Memory B cell (primary cell): Measurements from ENCODE around the gene UBL5.
"Not testable (repeated sequence)": the region's sequence is repeated elsewhere in the genome, so short reads cannot be mapped to it uniquely, and the experiment has no call there.

Experiments
- ATAC-seq: fragments of 150-1000 bp; cut with Tn5 transposase; 2 replicates; pipeline ENCODE4 v1.10.0; 2021; ENCODE audit warnings: low read depth, mild to moderate bottlenecking, moderate library complexity
- DNase-seq, 2 donors: peaks; one replicate each; pipeline ENCODE4 v3.0.0; 2022; ENCODE audit warnings: low spot score in 2 of 2
- H3K27ac Mint-ChIP-seq: one replicate; pipeline ENCODE4 v1.8.0; 2022; ENCODE audit warnings: mild to moderate bottlenecking, moderate library complexity, mixed read lengths
- H3K27me3 Mint-ChIP-seq: one replicate; pipeline ENCODE4 v1.8.0; 2022; ENCODE audit warnings: mixed read lengths
- H3K36me3 Mint-ChIP-seq: one replicate; pipeline ENCODE4 v1.8.0; 2022; ENCODE audit warnings: mild to moderate bottlenecking, mixed read lengths
- H3K4me1 Mint-ChIP-seq: one replicate; pipeline ENCODE4 v1.8.0; 2022; ENCODE audit warnings: mixed read lengths
- H3K4me3 Mint-ChIP-seq: one replicate; pipeline ENCODE4 v1.8.0; 2022; ENCODE audit warnings: mild to moderate bottlenecking, moderate library complexity, mixed read lengths
- H3K9me3 Mint-ChIP-seq: one replicate; pipeline ENCODE4 v1.8.0; 2022; ENCODE audit warnings: mixed read lengths

The UBL5 gene

DNA sequence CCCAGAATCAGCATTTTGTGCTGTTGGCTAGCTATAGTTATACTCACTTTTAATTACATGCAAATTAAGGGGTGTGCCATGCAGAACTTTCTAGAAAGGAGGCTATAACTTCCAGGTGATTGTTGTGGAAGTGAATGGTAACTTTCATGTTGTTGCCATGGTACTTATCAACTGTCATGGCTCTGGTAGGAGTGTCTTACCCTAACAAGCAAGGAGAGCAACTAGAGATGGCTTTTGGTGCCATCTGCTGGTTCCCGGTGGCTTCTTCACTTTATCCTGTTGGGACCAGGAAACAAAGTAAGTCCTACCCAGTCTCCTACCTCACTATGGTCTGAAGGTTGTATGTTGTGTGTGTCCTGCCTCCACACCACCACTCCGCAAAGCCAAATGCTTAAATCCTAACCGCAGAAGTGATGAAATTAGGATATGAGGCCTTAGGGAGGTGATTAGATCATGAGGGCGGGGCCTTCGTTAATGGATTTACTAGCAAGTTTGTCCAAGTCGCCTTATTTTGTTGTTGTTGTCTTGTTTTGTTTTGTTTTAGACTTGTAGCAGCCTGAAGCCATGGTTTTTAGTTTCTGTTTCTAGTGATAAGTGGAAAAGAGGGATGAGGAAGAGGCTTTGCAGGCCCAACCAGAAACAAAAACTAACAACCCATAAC lies 31.5 kb upstream of the UBL5 start:
- H3K9me3 Mint-ChIP-seq, result no peaks in the 10 kb centered on the region
- no peaks in the 10 kb centered on the region for H3K27me3 Mint-ChIP-seq
- peak overlapping the region; percentile 79 for H3K27ac Mint-ChIP-seq
- H3K4me3 Mint-ChIP-seq, result no peak overlapping the region
- ATAC-seq (peak; percentile 61), DNase-seq (peak; percentile 71 to 82)
- H3K4me1 Mint-ChIP-seq, result peaks cover 14% of the 10 kb centered on the region
- H3K36me3 Mint-ChIP-seq, result no peaks in the 10 kb centered on the region

DNA sequence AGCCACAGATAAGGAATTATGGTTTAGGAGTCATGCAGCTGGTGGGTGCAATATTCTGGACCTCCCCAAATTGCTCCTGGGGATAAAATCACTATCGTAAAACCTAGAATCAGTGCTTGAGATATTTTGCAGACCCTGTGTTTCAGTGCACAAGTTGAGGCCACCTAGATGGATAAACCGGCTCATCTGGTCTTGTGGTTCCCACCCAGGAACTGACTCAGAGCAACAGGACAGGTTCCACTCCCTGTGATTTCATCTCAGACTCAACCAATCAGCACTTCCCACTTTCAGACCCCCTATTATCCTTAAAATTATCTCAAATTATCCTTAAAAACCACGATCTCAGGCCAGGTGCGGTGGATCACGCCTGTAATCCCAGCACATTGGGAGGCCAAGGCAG lies 29.8 kb upstream of the UBL5 start:
- Mint-ChIP-seq H3K27me3 (no peaks in the 10 kb centered on the region), H3K36me3 (no peaks in the 10 kb centered on the region), H3K4me3 (no peak overlapping the region), H3K9me3 (no peaks in the 10 kb centered on the region), H3K4me1 (peaks cover 6% of the 10 kb centered on the region), H3K27ac (no peak overlapping the region)
- ATAC-seq (no peak), DNase-seq (no peak)

DNA sequence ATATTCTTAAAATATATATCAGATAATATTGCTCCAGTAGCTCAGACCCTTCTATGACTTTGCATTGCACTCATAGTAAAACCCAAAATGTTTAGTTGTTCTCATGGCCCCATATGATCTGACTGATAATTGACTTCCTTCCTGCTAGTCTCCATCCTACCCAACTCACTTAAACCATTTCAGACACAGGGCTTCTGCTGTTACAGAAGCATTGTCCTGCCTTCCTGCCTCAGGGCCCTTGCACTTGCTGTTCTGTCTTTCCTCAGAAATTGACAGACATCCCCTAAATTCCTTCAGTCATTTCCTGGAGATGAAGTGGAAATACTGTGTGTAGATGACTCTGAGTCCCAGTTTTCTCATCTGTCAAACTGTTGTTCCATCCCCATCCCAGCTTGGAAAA lies 28.6 kb upstream of the UBL5 start:
- no peak overlapping the region for H3K27ac Mint-ChIP-seq
- H3K9me3 Mint-ChIP-seq, result no peaks in the 10 kb centered on the region
- peaks cover 3% of the 10 kb centered on the region for H3K4me1 Mint-ChIP-seq
- H3K4me3 Mint-ChIP-seq, result no peak overlapping the region
- ATAC-seq (no peak), DNase-seq (no peak)
- no peaks in the 10 kb centered on the region for H3K36me3 Mint-ChIP-seq
- no peaks in the 10 kb centered on the region for H3K27me3 Mint-ChIP-seq

DNA sequence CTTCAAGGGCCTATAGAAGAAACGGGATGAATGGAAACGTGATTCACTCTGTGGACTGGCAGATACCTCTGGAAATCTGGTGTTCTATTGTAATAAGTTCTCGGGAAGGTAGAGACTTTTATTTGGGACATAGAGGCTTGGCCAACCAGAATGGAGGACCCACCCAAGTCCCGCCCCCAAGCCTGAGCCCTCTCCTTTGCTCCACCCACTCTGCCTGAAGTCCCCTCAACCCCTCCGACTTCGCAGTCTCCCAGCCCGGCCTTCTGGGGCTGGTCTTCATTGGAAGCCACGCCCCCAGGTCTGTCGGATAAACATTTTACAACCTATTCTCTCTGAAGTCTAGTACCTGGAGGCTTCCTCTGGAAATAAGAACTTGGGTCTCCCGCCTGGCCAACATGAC lies 25.7 kb upstream of the UBL5 start:
- no peaks in the 10 kb centered on the region for H3K36me3 Mint-ChIP-seq
- ATAC-seq (no peak), DNase-seq (no peak)
- H3K9me3 Mint-ChIP-seq, result no peaks in the 10 kb centered on the region
- H3K4me1 Mint-ChIP-seq, result no peaks in the 10 kb centered on the region
- no peak overlapping the region for H3K27ac Mint-ChIP-seq
- H3K4me3 Mint-ChIP-seq, result no peak overlapping the region
- H3K27me3 Mint-ChIP-seq, result no peaks in the 10 kb centered on the region

DNA sequence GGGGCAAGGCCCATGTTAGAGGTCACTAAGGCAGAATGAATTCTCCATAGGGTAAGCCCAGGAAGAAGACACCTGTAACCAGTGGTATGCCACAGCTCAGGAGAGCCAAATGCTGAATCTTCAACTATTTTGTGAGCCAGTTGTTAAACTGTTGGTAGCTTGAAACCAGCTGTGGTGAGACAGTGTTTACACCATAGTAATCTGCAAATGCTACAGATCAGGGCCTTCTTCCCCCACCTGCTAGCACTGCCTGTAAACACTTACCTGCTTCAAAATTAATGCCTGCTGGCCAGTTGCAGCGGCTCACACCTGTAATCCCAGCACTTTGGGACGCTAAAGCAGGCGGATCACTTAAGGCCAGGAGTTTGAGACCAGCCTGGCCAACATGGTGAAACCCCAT lies 20.9 kb upstream of the UBL5 start:
- H3K27ac Mint-ChIP-seq, result no peak overlapping the region
- ATAC-seq, result no peak
- peaks cover 8% of the 10 kb centered on the region for H3K36me3 Mint-ChIP-seq
- H3K27me3 Mint-ChIP-seq, result no peaks in the 10 kb centered on the region
- H3K9me3 Mint-ChIP-seq, result no peaks in the 10 kb centered on the region
- no peak for DNase-seq
- H3K4me1 Mint-ChIP-seq, result no peaks in the 10 kb centered on the region
- no peak overlapping the region for H3K4me3 Mint-ChIP-seq

DNA sequence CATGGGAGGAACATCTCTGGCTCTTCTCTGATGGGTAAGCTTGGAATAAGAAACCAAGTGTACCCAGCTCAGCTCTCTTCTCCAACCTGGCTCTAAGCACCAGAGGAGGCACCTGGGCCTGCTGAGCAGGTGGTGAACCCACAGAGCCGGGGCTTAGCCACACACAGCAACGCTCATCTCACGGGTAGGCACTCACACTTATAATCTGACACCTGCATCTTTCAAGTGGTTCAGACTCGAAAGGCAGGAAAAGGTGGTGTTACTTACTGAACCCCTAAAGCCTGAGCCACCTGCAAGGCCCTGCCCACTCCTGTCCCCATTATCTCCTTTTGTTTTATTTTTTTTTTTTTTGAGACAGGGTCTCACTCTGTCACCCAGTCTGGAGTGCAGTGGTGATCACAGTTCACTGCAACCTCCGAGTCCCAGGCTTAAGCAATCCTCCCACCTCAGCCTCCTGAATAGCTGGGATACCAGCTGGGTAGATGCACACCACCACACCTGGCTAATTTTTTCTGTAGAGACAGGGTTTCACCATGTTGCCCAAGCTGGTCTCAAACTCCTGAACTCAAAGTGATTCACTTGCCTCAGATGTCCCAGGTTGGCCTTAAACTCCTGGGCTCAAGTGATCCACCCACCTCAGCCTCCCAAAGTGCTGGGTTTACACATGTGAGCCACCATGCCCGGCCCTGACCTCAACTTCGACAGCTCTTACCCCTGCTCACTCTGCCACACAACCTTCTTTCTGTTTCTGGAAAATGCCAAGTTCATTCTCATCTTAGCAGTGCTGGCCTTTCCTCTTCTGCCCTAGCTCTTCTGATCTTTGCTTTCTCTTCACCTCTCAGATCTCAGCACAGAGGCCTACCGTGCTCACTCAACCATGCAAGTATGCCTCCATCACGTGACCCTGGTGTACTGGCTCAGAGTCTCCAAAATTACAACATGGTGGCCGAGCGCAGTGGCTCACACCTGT lies 18.6 kb upstream of the UBL5 start:
- Mint-ChIP-seq H3K27me3 (no peaks in the 10 kb centered on the region), H3K4me3 (no peak overlapping the region), H3K4me1 (peaks cover 2% of the 10 kb centered on the region), H3K9me3 (peaks cover 2% of the 10 kb centered on the region), H3K27ac (no peak overlapping the region), H3K36me3 (peaks cover 11% of the 10 kb centered on the region)
- ATAC-seq, result no peak
- DNase-seq, result no peak

DNA sequence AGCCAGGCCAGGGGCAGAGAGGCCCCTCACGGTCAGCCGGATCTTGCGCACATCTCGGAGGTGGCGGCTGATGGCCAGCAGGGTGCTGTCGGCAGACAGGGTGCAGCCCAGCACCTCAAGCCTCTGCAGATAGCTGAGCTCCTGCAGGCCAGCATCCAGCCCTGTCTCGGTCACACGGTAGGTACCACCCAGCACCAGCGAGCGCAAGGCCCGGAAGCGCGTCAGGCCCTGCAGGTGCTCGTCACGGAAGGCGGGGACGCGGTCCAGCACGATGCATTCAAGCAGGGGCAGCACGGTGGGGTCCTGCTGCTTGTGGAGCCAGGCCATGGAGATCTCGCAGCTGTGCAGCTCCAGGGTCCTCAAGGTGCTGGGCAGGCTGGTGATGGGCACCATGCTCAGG lies 16.6 kb upstream of the UBL5 start:
- no peak for ATAC-seq
- DNase-seq, result no peak
- H3K27me3 Mint-ChIP-seq, result no peaks in the 10 kb centered on the region
- peaks cover 14% of the 10 kb centered on the region for H3K36me3 Mint-ChIP-seq
- no peak overlapping the region for H3K27ac Mint-ChIP-seq
- peaks cover 2% of the 10 kb centered on the region for H3K4me1 Mint-ChIP-seq
- no peak overlapping the region for H3K4me3 Mint-ChIP-seq
- H3K9me3 Mint-ChIP-seq, result peaks cover 4% of the 10 kb centered on the region

DNA sequence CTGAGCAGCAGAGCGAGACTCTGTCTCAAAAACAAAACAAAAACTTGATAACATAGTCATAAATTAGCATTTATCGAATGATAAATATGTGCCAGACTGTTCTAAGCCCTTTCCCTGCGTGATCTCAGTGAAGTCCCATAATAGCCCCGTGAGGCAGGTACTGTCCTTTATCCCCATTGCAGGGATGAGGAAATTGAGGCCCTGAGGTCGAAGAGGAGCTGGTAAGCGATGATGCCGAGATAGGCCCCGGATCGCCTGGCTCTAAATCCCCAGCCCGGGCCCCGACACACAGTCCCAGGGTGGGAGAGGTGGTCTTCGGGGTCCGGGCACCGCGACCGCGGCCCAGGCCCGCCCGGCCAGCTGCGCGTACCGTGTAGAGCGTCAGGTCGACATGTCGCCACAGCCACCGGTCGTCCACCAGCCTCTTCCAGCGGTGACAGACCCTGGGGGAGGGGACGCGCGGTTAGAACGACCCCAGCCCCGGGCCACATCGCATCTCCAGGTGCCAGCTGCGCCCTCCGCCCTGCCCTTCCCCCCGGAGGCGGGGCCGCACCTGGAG lies 9.5 kb upstream of the UBL5 start:
- Mint-ChIP-seq H3K4me3 (peak overlapping the region; percentile 85), H3K36me3 (peaks cover 12% of the 10 kb centered on the region), H3K27ac (peak overlapping the region; percentile 84), H3K27me3 (no peaks in the 10 kb centered on the region), H3K4me1 (peaks cover 5% of the 10 kb centered on the region), H3K9me3 (peaks cover 9% of the 10 kb centered on the region)
- DNase-seq (peak in 1 of 2 donors; percentile 29), ATAC-seq (no peak)

DNA sequence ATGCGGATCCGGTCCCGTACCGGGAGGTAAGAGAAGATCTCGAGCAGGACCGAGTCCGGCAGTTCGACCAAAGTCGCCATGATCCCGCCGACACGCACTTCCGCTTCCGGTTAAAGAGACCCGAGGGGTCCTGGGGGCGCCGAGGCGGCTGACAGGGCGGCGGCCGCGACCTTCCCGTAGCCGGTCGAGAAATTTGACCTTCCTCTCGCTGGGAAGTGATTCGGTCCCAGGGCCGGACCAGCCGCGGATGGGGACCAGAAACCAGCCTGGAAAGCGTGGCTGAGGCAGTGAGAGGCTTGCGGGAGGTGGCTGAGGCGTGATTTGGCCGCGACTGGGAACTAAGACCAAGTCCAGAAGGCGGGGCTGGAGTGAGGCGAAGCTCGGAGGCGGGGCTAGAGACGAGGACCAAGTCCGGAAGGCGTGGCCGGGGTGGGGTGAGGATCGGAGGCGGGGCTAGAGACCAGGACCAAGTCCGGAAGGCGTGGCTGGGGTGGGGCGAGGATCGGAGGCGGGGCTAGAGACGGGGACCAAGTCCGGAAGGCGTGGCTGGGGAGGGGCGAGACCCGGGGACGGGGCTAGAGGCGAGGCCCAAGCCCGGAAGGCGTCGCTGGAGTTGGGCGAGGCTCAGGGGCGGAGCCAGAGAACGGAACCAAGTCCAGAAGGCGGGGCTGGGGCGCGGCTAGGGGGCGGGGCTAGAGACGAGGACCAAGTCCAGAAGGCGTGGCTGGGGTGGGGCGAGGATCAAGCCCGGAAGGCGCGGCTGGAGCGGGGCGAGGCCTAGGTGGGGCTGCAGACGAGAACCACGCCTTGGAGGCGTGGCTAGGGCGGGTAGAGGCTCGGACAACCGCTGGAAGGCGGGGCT lies 8.8 kb upstream of the UBL5 start, which contains the start of gene FBXL12:
FBXL12 (minus strand) TSS at position 346 of the 862 bp plus-strand sequence; CDS start at position 80, 266 bp downstream.
- peak within 1 kb of the TSS; percentile 84 for H3K27ac Mint-ChIP-seq
- H3K4me3 Mint-ChIP-seq, result peak within 1 kb of the TSS; percentile 85
- ATAC-seq, result peak; percentile 81
- no peaks in the 10 kb centered on the region for H3K27me3 Mint-ChIP-seq
- peak; percentile 99 to 100 for DNase-seq
- peaks cover 3% of the 10 kb centered on the region for H3K4me1 Mint-ChIP-seq
- peaks cover 12% of the 10 kb centered on the region for H3K36me3 Mint-ChIP-seq
- peaks cover 8% of the 10 kb centered on the region for H3K9me3 Mint-ChIP-seq

DNA sequence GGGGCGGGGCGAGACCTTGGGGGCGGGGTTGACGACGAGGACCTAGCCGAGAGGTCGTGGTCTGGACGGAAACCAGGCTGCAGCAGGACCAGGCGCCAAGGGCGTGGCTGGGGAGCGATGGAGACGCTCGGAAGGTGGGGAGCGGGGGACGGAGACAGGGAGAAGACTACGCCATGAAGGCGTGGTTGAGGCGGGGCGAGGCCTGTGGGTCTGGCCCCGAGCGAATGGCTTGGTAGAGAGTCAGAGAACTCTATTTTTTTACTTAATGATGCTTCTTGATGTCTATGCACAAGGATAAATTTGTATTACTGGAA lies 8.2 kb upstream of the UBL5 start:
- no peaks in the 10 kb centered on the region for H3K27me3 Mint-ChIP-seq
- peaks cover 7% of the 10 kb centered on the region for H3K9me3 Mint-ChIP-seq
- H3K4me1 Mint-ChIP-seq, result peaks cover 2% of the 10 kb centered on the region
- H3K36me3 Mint-ChIP-seq, result peaks cover 11% of the 10 kb centered on the region
- H3K4me3 Mint-ChIP-seq, result peak overlapping the region; percentile 85
- ATAC-seq (no peak), DNase-seq (no peak)
- peak overlapping the region; percentile 84 for H3K27ac Mint-ChIP-seq

DNA sequence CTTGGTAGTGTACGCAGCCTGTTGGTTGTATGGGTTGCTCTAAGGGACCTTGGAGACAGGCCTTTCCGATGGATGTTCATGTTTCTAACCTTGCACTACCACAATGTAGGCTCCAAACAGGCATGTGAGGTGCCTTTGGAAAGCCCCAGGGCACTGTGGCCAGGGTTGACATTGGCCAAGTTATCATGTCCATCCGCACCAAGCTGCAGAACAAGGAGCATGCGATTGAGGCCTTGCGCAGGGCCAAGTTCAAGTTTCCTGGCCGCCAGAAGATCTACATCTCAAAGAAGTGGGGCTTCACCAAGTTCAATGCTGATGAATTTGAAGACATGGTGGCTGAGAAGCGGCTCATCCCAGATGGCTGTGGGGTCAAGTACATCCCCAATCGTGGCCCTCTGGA lies 7.7 kb upstream of the UBL5 start:
- not testable (repeated sequence) for H3K27ac Mint-ChIP-seq, H3K36me3 Mint-ChIP-seq, DNase-seq, H3K9me3 Mint-ChIP-seq, ATAC-seq, H3K4me1 Mint-ChIP-seq, H3K27me3 Mint-ChIP-seq
- peak overlapping the region; percentile 14 for H3K4me3 Mint-ChIP-seq

DNA sequence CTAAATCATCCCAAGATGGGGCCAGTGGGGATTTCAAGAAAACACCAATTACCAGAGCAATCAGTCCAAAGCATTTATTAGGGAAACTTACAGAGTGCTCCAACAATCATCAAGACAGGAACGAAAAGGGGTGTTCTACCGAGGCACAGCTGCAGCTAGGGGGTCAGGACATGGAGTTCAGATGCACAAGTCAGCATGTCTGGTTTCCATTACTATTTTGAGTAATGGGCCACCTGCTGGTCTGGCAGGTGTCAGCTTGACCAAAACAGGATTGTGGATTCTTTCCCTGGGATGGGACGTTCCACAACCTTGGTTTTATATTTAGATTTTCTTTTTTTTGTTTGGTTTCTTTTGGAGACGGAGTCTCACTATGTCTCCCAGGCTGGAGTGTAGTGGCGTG lies 3.9 kb upstream of the UBL5 start:
- Mint-ChIP-seq H3K9me3 (no peaks in the 10 kb centered on the region), H3K27me3 (no peaks in the 10 kb centered on the region), H3K27ac (no peak overlapping the region), H3K4me3 (no peak overlapping the region), H3K36me3 (peaks cover 6% of the 10 kb centered on the region), H3K4me1 (peaks cover 19% of the 10 kb centered on the region)
- ATAC-seq (no peak), DNase-seq (no peak)

DNA sequence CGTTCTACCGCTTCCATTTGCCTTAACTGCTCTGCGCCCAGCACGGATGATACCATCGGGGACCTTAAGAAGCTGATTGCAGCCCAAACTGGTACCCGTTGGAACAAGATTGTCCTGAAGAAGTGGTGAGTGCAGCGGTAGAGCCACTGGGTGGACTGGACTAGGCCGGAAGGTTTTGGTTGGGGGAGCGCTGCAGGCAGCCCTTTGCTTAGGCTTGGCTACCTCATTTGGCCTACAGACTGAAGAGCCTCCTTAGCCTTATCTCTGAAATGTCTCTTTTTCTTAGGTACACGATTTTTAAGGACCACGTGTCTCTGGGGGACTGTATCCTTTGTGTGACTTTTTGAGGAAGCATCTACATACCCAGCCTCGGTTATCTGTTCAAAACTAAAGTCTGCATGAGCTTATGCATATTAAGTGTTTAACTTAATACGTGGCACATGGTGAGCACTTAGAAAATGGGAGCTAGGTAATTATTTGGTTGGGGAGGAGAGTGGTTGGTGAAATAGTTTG lies 889 bp downstream of the UBL5 start:
- DNase-seq (no peak), ATAC-seq (no peak)
- peak overlapping the region; percentile 97 for H3K4me3 Mint-ChIP-seq
- peaks cover 17% of the 10 kb centered on the region for H3K4me1 Mint-ChIP-seq
- peaks cover 8% of the 10 kb centered on the region for H3K36me3 Mint-ChIP-seq
- H3K27ac Mint-ChIP-seq, result no peak overlapping the region
- no peaks in the 10 kb centered on the region for H3K9me3 Mint-ChIP-seq
- no peaks in the 10 kb centered on the region for H3K27me3 Mint-ChIP-seq
